Measurements from ENCODE around the gene NKD1. TPM values are rescaled to one million over a fixed set of nuclear protein-coding genes. Genes with fewer than 3 reads are reported as not detected.

NKD1 gene
- total and polyA plus RNA-seq, 5 donors = 0.68 to 3.2 (median 1.6) TPM

- WGBS = 9% methylated on average over 10 of the region's 10 CpGs
- H3K27ac ChIP-seq (ENCODE audit: low read length) = no peak overlapping the region
Measured at GRCh38 chr16:50627419-50627818, 79.2 kb downstream of the NKD1 start.

GRCh38 chr16:50628156-50628802 lies 80.1 kb downstream of the NKD1 start:
- ATAC-seq = no peak
- Histone ChIP-seq H3K4me3 (ENCODE audit: low read length) (no peak overlapping the region), H3K4me1 (ENCODE audit: control insufficient read depth, insufficient read depth, low read length) (peaks cover 2% of the 10 kb centered on the region), H3K27ac (ENCODE audit: low read length) (no peak overlapping the region), H3K27me3 (ENCODE audit: control insufficient read depth, insufficient read depth) (no peaks in the 10 kb centered on the region), H3K9me3 (ENCODE audit: control insufficient read depth, low read length) (no peaks in the 10 kb centered on the region)
- 97% methylated on average over 9 of the region's 9 CpGs for WGBS
- intact Hi-C loops (cut with DNase I) = loop anchor here in 1 of 4 donors (10.0 kb wide), 1 partner anchor 253 kb away; no protein-coding TSS in a partner anchor
- peak in 1 of 3 donors; percentile 35 for DNase-seq

More at GRCh38 chr16:50627419-50627818, 79.2 kb downstream of the NKD1 start:
- ATAC-seq = peak; percentile 70 to 72
- Histone ChIP-seq H3K27me3 (ENCODE audit: control insufficient read depth, insufficient read depth) (no peaks in the 10 kb centered on the region), H3K4me1 (ENCODE audit: control insufficient read depth, insufficient read depth, low read length) (peaks cover 2% of the 10 kb centered on the region), H3K4me3 (ENCODE audit: low read length) (no peak overlapping the region), H3K9me3 (ENCODE audit: control insufficient read depth, low read length) (no peaks in the 10 kb centered on the region)
- intact Hi-C loops (cut with DNase I) = loop anchor here in 1 of 4 donors (10.0 kb wide), 1 partner anchor 253 kb away; no protein-coding TSS in a partner anchor
- DNase-seq = peak; percentile 61 to 82 (median 74)

GRCh38 chr16:50629334-50629733 lies 81.1 kb downstream of the NKD1 start:
- no peak overlapping the region for H3K4me3 ChIP-seq (ENCODE audit: low read length)
- H3K27ac ChIP-seq (ENCODE audit: low read length) = no peak overlapping the region
- WGBS = 82% methylated on average over 4 of the region's 4 CpGs
- ATAC-seq (no peak), DNase-seq (peak in 1 of 3 donors; percentile 6)
- intact Hi-C loops (cut with DNase I) = loop anchor here in 1 of 4 donors (10.0 kb wide), 1 partner anchor 255 kb away; no protein-coding TSS in a partner anchor
- H3K27me3 ChIP-seq (ENCODE audit: control insufficient read depth, insufficient read depth) = no peaks in the 10 kb centered on the region
- H3K9me3 ChIP-seq (ENCODE audit: control insufficient read depth, low read length) = no peaks in the 10 kb centered on the region
- H3K4me1 ChIP-seq (ENCODE audit: control insufficient read depth, insufficient read depth, low read length) = peaks cover 2% of the 10 kb centered on the region

- intact Hi-C loops (cut with DNase I) = no loop called here
- peak in 1 of 3 donors; percentile 33 for DNase-seq
Measured at GRCh38 chr16:50630394-50631020, 82.3 kb downstream of the NKD1 start.

GRCh38 chr16:50631249-50631984 lies 83.2 kb downstream of the NKD1 start:
- ATAC-seq (no peak), DNase-seq (peak in 1 of 3 donors; percentile 16)
- intact Hi-C loops (cut with DNase I) = no loop called here
- H3K9me3 ChIP-seq (ENCODE audit: control insufficient read depth, low read length) = no peaks in the 10 kb centered on the region
- no peaks in the 10 kb centered on the region for H3K27me3 ChIP-seq (ENCODE audit: control insufficient read depth, insufficient read depth)
- H3K27ac ChIP-seq (ENCODE audit: low read length) = no peak overlapping the region
- WGBS = 78% methylated on average over 8 of the region's 8 CpGs
- H3K4me1 ChIP-seq (ENCODE audit: control insufficient read depth, insufficient read depth, low read length) = peaks cover 2% of the 10 kb centered on the region
- no peak overlapping the region for H3K4me3 ChIP-seq (ENCODE audit: low read length)

More at GRCh38 chr16:50630394-50631020, 82.3 kb downstream of the NKD1 start:
- ATAC-seq = no peak
- Histone ChIP-seq H3K27me3 (ENCODE audit: control insufficient read depth, insufficient read depth) (no peaks in the 10 kb centered on the region), H3K27ac (ENCODE audit: low read length) (no peak overlapping the region), H3K4me3 (ENCODE audit: low read length) (no peak overlapping the region), H3K4me1 (ENCODE audit: control insufficient read depth, insufficient read depth, low read length) (peaks cover 2% of the 10 kb centered on the region), H3K9me3 (ENCODE audit: control insufficient read depth, low read length) (no peaks in the 10 kb centered on the region)
- WGBS = 93% methylated on average over 11 of the region's 11 CpGs

GRCh38 chr16:50631985-50632576 lies 83.9 kb downstream of the NKD1 start:
- H3K9me3 ChIP-seq (ENCODE audit: control insufficient read depth, low read length) = no peaks in the 10 kb centered on the region
- intact Hi-C loops (cut with DNase I) = no loop called here
- DNase-seq = peak in 1 of 3 donors; percentile 7
- H3K4me1 ChIP-seq (ENCODE audit: control insufficient read depth, insufficient read depth, low read length) = peaks cover 2% of the 10 kb centered on the region
- H3K27me3 ChIP-seq (ENCODE audit: control insufficient read depth, insufficient read depth) = no peaks in the 10 kb centered on the region
- no peak for ATAC-seq
- no peak overlapping the region for H3K4me3 ChIP-seq (ENCODE audit: low read length)
- H3K27ac ChIP-seq (ENCODE audit: low read length) = no peak overlapping the region
- 94% methylated on average over 22 of the region's 22 CpGs for WGBS

GRCh38 chr16:50632927-50633800 lies 85.0 kb downstream of the NKD1 start:
- DNase-seq (peak in 1 of 3 donors; percentile 46), ATAC-seq (no peak)
- no peaks in the 10 kb centered on the region for H3K4me1 ChIP-seq (ENCODE audit: control insufficient read depth, insufficient read depth, low read length)
- no peak overlapping the region for H3K27ac ChIP-seq (ENCODE audit: low read length)
- H3K27me3 ChIP-seq (ENCODE audit: control insufficient read depth, insufficient read depth) = no peaks in the 10 kb centered on the region
- H3K4me3 ChIP-seq (ENCODE audit: low read length) = no peak overlapping the region
- WGBS = 91% methylated on average over 30 of the region's 30 CpGs
- no peaks in the 10 kb centered on the region for H3K9me3 ChIP-seq (ENCODE audit: control insufficient read depth, low read length)
- intact Hi-C loops (cut with DNase I) = no loop called here

- DNase-seq = peak in 1 of 3 donors; percentile 22
- H3K27ac ChIP-seq (ENCODE audit: low read length) = no peak overlapping the region
- ATAC-seq = no peak
- H3K4me1 ChIP-seq (ENCODE audit: control insufficient read depth, insufficient read depth, low read length) = no peaks in the 10 kb centered on the region
- no peaks in the 10 kb centered on the region for H3K27me3 ChIP-seq (ENCODE audit: control insufficient read depth, insufficient read depth)
- H3K4me3 ChIP-seq (ENCODE audit: low read length) = no peak overlapping the region
- H3K9me3 ChIP-seq (ENCODE audit: control insufficient read depth, low read length) = no peaks in the 10 kb centered on the region
- WGBS = 91% methylated on average over 7 of the region's 7 CpGs
- intact Hi-C loops (cut with DNase I) = no loop called here
Measured at GRCh38 chr16:50634090-50634489, 85.9 kb downstream of the NKD1 start.

- no peaks in the 10 kb centered on the region for H3K4me1 ChIP-seq (ENCODE audit: control insufficient read depth, insufficient read depth, low read length)
- no peaks in the 10 kb centered on the region for H3K9me3 ChIP-seq (ENCODE audit: control insufficient read depth, low read length)
- WGBS = 69% methylated on average over 1 of the region's 1 CpG
- no peak overlapping the region for H3K4me3 ChIP-seq (ENCODE audit: low read length)
- no peaks in the 10 kb centered on the region for H3K27me3 ChIP-seq (ENCODE audit: control insufficient read depth, insufficient read depth)
- intact Hi-C loops (cut with DNase I) = no loop called here
- H3K27ac ChIP-seq (ENCODE audit: low read length) = no peak overlapping the region
- no peak for ATAC-seq
- DNase-seq = peak in 1 of 3 donors; percentile 8
Measured at GRCh38 chr16:50634947-50635346, 86.8 kb downstream of the NKD1 start.

Measured in right cardiac atrium (tissue), 5 donors.